DMS153 treated with DMSO at 0.1 percent for 48 hours (cell line): ENCODE measurements around the gene RNF213.

Experiments
- DNase-seq: peaks from one replicate; lab custom pipeline; 2025; ENCODE audit not compliant: unreplicated experiment; lab: John Stamatoyannopoulos, UW

Gene RNF213

GRCh38 chr17:80260791-80261158, at the start of gene RNF213:
Gene RNF213 (plus strand): TSS chr17:80260852. CDS start chr17:80263682, 2,830 bp downstream.
- DNase-seq: no peak

GRCh38 chr17:80212109-80212508, 48.5 kb upstream of the RNF213 start:
- no peak for DNase-seq

GRCh38 chr17:80212511-80212910, 48.1 kb upstream of the RNF213 start:
- no peak for DNase-seq

GRCh38 chr17:80212962-80213642, 47.5 kb upstream of the RNF213 start:
- DNase-seq: no peak

- DNase-seq: no peak
These were observed 47.0 kb upstream of the RNF213 start for GRCh38 chr17:80213643-80213975.

GRCh38 chr17:80214012-80214877, 46.4 kb upstream of the RNF213 start:
- DNase-seq: no peak

GRCh38 chr17:80214878-80215210, 45.8 kb upstream of the RNF213 start:
- no peak for DNase-seq

- DNase-seq: no peak
These were observed 43.9 kb upstream of the RNF213 start for GRCh38 chr17:80216473-80217456.

GRCh38 chr17:80217703-80218362, 42.8 kb upstream of the RNF213 start:
- no peak for DNase-seq

GRCh38 chr17:80218391-80218790, 42.3 kb upstream of the RNF213 start:
- no peak for DNase-seq

- DNase-seq: peak; percentile 6
These were observed 41.5 kb upstream of the RNF213 start for GRCh38 chr17:80219013-80219762.

GRCh38 chr17:80219763-80220053, 40.9 kb upstream of the RNF213 start:
- no peak for DNase-seq

GRCh38 chr17:80220054-80220735, 40.5 kb upstream of the RNF213 start, which contains the start of the genes SGSH and SLC26A11:
Gene SGSH (minus strand): TSS chr17:80220333. CDS start chr17:80220313, 20 bp downstream.
Gene SLC26A11 (plus strand): TSS chr17:80220427. CDS start chr17:80221561, 1,134 bp downstream.
- DNase-seq: peak; percentile 46

- no peak for DNase-seq
These were observed 39.9 kb upstream of the RNF213 start for GRCh38 chr17:80220736-80221215.

GRCh38 chr17:80221351-80222105, 39.1 kb upstream of the RNF213 start:
- no peak for DNase-seq

- no peak for DNase-seq
These were observed 38.1 kb upstream of the RNF213 start for GRCh38 chr17:80222376-80223141.

GRCh38 chr17:80223142-80223815, 37.4 kb upstream of the RNF213 start:
- DNase-seq: no peak
